ENCODE data around the gene AFF1. TPM values are rescaled to one million over a fixed set of nuclear protein-coding genes. Genes with fewer than 3 reads are reported as not detected.

The AFF1 gene
- total and polyA plus RNA-seq, 4 donors, result 7.2 to 42.8 (median 21.5) TPM

GRCh38 chr4:86947501-86948120 is 12.8 kb downstream of the AFF1 start:
- Histone ChIP-seq H3K9ac (ENCODE audit: low read depth in 1 of 2, low read length in 2 of 2) (no peak overlapping the region), H3K36me3 (ENCODE audit: control insufficient read depth in 4 of 4, insufficient read depth in 3 of 4, low read depth in 1 of 4, low read length in 3 of 4) (peaks cover 0 to 2% (median under 1%) of the 10 kb centered on the region in 4 donors), H3K27ac (ENCODE audit: low read depth in 1 of 2, low read length in 2 of 2) (no peak overlapping the region), H3K4me3 (ENCODE audit: low read depth in 1 of 3, low read length in 3 of 3) (no peak overlapping the region), H3K9me3 (ENCODE audit: control insufficient read depth in 4 of 4, low read length in 3 of 4) (no peaks in the 10 kb centered on the region), H3K4me1 (ENCODE audit: control insufficient read depth in 4 of 4, insufficient read depth in 4 of 4, low read length in 3 of 4) (peaks cover 0 to 8% (median 4%) of the 10 kb centered on the region in 4 donors), H3K27me3 (ENCODE audit: control insufficient read depth in 4 of 4, insufficient read depth in 4 of 4, low read length in 3 of 4) (no peaks in the 10 kb centered on the region)
- 49% methylated on average over 1 of the region's 1 CpG for WGBS
- DNase-seq (ENCODE audit: low spot score), result no peak
- TF ChIP-seq FOXA2 (IDR thresholded peaks at IDR 0.05), result no peak
- no peak for TF ChIP-seq NR2F2 (IDR thresholded peaks at IDR 0.05)
- no peak for TF ChIP-seq RXRA (IDR thresholded peaks at IDR 0.05)
- no peak for TF ChIP-seq SP1 (IDR thresholded peaks at IDR 0.05)
- no peak for TF ChIP-seq RAD21 (IDR thresholded peaks at IDR 0.05)
- TF ChIP-seq, protein P1, sequence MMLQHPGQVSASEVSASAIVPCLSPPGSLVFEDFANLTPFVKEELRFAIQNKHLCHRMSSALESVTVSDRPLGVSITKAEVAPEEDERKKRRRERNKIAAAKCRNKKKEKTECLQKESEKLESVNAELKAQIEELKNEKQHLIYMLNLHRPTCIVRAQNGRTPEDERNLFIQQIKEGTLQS (IDR thresholded peaks at IDR 0.05), result no peak
- no peak for TF ChIP-seq TAF1 (conservative IDR thresholded peaks at IDR 0.05)
- TF ChIP-seq HNF4A (conservative IDR thresholded peaks at IDR 0.05), result no peak
- TF ChIP-seq, protein P2, sequence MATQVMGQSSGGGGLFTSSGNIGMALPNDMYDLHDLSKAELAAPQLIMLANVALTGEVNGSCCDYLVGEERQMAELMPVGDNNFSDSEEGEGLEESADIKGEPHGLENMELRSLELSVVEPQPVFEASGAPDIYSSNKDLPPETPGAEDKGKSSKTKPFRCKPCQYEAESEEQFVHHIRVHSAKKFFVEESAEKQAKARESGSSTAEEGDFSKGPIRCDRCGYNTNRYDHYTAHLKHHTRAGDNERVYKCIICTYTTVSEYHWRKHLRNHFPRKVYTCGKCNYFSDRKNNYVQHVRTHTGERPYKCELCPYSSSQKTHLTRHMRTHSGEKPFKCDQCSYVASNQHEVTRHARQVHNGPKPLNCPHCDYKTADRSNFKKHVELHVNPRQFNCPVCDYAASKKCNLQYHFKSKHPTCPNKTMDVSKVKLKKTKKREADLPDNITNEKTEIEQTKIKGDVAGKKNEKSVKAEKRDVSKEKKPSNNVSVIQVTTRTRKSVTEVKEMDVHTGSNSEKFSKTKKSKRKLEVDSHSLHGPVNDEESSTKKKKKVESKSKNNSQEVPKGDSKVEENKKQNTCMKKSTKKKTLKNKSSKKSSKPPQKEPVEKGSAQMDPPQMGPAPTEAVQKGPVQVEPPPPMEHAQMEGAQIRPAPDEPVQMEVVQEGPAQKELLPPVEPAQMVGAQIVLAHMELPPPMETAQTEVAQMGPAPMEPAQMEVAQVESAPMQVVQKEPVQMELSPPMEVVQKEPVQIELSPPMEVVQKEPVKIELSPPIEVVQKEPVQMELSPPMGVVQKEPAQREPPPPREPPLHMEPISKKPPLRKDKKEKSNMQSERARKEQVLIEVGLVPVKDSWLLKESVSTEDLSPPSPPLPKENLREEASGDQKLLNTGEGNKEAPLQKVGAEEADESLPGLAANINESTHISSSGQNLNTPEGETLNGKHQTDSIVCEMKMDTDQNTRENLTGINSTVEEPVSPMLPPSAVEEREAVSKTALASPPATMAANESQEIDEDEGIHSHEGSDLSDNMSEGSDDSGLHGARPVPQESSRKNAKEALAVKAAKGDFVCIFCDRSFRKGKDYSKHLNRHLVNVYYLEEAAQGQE (IDR thresholded peaks at IDR 0.05), result no peak

- Histone ChIP-seq H3K27me3 (ENCODE audit: control insufficient read depth in 4 of 4, insufficient read depth in 4 of 4, low read length in 3 of 4) (no peaks in the 10 kb centered on the region), H3K4me3 (ENCODE audit: low read depth in 1 of 3, low read length in 3 of 3) (no peak overlapping the region), H3K36me3 (ENCODE audit: control insufficient read depth in 4 of 4, insufficient read depth in 3 of 4, low read depth in 1 of 4, low read length in 3 of 4) (peaks cover 0 to 2% (median under 1%) of the 10 kb centered on the region in 4 donors), H3K4me1 (ENCODE audit: control insufficient read depth in 4 of 4, insufficient read depth in 4 of 4, low read length in 3 of 4) (peaks cover 0 to 8% (median 2%) of the 10 kb centered on the region in 4 donors), H3K9me3 (ENCODE audit: control insufficient read depth in 4 of 4, low read length in 3 of 4) (no peaks in the 10 kb centered on the region), H3K9ac (ENCODE audit: low read depth in 1 of 2, low read length in 2 of 2) (no peak overlapping the region), H3K27ac (ENCODE audit: low read depth in 1 of 2, low read length in 2 of 2) (no peak overlapping the region)
- no peak for DNase-seq (ENCODE audit: low spot score)
- TF ChIP-seq EGR1 (IDR thresholded peaks at IDR 0.05; ENCODE audit: low read depth in 2 of 2) (no peak), GABPA (IDR thresholded peaks at IDR 0.05 in 1 of 2, conservative IDR thresholded peaks at IDR 0.05 in 1 of 2) (no peak), HNF4A (conservative IDR thresholded peaks at IDR 0.05) (no peak), HNF4G (IDR thresholded peaks at IDR 0.05) (no peak), YY1 (IDR thresholded peaks at IDR 0.05) (no peak), FOXA1 (IDR thresholded peaks at IDR 0.05) (no peak), SP1 (IDR thresholded peaks at IDR 0.05) (no peak), TAF1 (conservative IDR thresholded peaks at IDR 0.05) (no peak), RXRA (IDR thresholded peaks at IDR 0.05) (no peak), NR2F2 (IDR thresholded peaks at IDR 0.05) (no peak)
- TF ChIP-seq, protein P2 (IDR thresholded peaks at IDR 0.05), result no peak
- TF ChIP-seq, protein P1 (IDR thresholded peaks at IDR 0.05), result no peak
- TF ChIP-seq, protein P3, sequence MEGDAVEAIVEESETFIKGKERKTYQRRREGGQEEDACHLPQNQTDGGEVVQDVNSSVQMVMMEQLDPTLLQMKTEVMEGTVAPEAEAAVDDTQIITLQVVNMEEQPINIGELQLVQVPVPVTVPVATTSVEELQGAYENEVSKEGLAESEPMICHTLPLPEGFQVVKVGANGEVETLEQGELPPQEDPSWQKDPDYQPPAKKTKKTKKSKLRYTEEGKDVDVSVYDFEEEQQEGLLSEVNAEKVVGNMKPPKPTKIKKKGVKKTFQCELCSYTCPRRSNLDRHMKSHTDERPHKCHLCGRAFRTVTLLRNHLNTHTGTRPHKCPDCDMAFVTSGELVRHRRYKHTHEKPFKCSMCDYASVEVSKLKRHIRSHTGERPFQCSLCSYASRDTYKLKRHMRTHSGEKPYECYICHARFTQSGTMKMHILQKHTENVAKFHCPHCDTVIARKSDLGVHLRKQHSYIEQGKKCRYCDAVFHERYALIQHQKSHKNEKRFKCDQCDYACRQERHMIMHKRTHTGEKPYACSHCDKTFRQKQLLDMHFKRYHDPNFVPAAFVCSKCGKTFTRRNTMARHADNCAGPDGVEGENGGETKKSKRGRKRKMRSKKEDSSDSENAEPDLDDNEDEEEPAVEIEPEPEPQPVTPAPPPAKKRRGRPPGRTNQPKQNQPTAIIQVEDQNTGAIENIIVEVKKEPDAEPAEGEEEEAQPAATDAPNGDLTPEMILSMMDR (IDR thresholded peaks at IDR 0.05; ENCODE audit: low read depth, low read length, missing input control), result no peak
- 85% methylated on average over 1 of the region's 1 CpG for WGBS
These were observed 13.5 kb downstream of the AFF1 start for GRCh38 chr4:86948276-86948675.

All from liver (tissue), 9 donors.